Fibroblast of the conjunctiva (primary cell): Measurements from ENCODE around the gene ZNF582.

Source experiments
- DNase-seq: peaks from one replicate; pipeline ENCODE4 v3.0.0-alpha.2; 2010; ENCODE audit warnings: low read depth

The ZNF582 gene

GRCh38 chr19:56393119-56394012 lies at the start of gene ZNF582:
TSS of gene ZNF582 (minus strand) at chr19:56393534. CDS start at chr19:56391752, 1,782 bp downstream.
- DNase-seq, result peak; percentile 95

DNA sequence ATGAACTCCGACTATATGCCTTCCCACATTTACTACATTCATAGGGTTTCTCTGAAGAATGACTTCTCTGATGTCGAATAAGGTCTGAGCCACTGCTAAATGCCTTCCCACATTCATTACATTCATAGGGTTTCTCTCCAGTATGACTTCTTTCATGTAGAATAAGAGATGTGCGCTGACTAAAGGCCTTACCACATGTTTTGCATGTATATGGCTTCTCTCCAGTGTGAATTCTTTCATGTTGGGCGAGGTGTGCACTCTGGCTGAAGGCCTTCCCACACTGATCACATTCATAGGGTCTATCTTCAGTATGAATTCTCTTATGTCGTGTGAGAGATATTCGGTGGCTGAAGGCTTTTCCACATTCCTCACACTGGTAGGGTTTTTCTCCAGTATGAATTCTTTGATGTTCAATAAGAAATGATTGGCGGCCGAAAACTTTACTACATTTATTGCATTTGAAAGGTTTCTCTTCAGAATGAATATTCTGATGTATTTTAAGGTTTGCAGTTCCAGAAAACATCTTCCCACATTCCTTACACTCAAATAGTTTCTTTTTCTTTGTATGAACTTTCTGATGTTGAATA lies 48.0 kb upstream of the ZNF582 start:
- DNase-seq, result no peak

- DNase-seq, result no peak
These were observed 30.6 kb upstream of the ZNF582 start for GRCh38 chr19:56423985-56424353.

DNA sequence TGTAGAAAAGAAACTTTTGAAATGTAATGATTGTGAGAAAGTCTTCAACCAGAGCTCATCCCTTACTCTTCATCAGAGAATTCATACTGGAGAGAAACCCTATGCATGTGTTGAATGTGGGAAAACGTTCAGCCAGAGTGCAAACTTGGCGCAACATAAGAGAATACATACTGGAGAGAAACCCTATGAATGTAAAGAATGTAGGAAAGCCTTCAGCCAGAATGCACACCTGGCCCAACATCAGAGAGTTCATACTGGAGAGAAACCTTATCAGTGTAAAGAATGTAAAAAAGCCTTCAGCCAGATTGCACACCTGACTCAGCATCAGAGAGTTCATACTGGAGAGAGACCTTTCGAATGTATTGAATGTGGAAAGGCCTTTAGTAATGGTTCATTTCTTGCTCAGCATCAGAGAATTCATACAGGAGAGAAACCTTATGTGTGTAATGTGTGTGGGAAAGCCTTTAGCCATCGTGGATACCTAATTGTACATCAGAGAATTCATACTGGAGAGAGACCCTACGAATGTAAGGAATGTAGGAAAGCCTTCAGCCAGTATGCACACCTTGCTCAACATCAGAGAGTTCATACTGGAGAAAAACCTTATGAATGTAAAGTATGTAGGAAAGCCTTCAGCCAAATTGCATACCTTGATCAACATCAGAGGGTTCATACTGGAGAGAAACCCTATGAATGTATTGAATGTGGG lies 30.1 kb upstream of the ZNF582 start:
- no peak for DNase-seq

- DNase-seq, result no peak
These were observed 11.7 kb upstream of the ZNF582 start for GRCh38 chr19:56405062-56405461.

DNA sequence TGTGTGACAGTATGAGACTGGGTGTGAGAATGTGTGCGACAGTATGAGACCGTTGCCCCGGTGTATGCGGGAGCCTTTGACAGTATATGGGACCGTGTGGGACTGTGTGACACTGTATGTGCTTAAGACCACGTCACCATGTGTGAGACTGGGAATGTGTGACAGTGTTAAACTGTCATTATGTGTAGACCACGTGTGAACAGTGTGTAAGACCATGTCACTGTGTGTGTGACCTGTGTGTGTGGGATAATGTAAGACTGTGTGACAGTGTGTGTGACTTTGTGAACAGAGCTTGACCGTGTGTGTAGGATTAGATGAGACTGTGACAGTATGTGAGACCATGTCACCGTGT lies 11.3 kb upstream of the ZNF582 start:
- DNase-seq, result no peak

GRCh38 chr19:56403764-56404704 lies 10.7 kb upstream of the ZNF582 start, which contains the start of gene ZNF583:
TSS of gene ZNF583 (plus strand) at chr19:56404332. CDS start at chr19:56407115, 2,783 bp downstream.
- peak; percentile 97 for DNase-seq

DNA sequence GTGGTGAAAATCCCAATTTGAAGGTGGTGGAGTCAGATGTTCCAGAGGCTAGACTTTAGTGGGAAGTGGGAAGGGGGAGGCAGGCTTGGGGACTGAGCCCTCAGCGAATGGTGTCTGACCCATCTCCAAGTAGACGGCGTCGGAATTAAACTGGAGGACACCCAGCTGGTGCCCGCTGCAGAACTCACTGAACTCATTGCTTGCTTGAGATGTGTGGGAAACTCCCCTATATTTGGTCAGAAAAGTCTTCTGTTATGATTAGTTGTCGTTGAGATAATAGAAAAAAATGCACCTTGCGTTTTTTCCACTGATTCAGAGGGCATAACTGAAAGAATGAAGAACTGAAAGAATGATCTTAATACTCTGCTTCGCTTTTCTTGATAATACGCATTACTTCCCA lies 9.9 kb upstream of the ZNF582 start:
- no peak for DNase-seq

- DNase-seq, result no peak
These were observed 7.2 kb upstream of the ZNF582 start for GRCh38 chr19:56400485-56400884.

GRCh38 chr19:56398809-56399208 lies 5.5 kb upstream of the ZNF582 start:
- no peak for DNase-seq

DNA sequence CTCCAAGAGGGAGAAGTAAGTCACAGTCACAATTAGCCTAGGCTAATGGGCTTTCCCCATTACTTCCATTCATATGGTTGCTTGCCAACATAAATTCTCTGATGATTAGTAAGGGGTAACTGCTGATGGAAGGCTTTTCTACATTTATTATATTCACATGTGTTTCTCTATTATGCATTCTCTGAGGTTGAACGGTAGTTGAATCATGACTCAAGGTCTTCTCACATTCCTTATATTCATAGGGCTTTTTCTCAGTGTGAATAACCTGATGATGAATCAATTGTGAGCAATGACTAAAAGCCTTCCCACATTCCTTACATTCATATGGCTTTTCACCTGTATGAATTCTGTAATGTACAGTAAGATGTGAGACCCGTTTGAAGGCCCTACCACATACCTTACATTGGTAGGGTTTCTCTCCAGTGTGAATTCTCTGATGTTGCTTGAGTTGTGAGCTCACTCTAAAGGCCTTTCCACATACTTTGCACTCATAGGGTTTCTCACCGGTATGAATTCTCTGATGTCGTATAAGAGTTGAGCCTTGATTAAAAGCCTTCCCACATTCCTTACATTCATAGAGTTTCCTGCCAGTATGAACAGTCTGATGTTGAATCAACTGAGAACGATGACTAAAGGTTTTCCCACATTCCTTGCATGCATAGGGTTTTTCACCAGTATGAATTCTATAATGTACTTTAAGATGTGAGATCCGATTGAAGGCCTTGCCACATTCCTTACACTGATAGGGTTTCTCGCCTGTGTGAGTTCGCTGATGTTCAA lies 9.3 kb downstream of the ZNF582 start:
- DNase-seq, result no peak

DNA sequence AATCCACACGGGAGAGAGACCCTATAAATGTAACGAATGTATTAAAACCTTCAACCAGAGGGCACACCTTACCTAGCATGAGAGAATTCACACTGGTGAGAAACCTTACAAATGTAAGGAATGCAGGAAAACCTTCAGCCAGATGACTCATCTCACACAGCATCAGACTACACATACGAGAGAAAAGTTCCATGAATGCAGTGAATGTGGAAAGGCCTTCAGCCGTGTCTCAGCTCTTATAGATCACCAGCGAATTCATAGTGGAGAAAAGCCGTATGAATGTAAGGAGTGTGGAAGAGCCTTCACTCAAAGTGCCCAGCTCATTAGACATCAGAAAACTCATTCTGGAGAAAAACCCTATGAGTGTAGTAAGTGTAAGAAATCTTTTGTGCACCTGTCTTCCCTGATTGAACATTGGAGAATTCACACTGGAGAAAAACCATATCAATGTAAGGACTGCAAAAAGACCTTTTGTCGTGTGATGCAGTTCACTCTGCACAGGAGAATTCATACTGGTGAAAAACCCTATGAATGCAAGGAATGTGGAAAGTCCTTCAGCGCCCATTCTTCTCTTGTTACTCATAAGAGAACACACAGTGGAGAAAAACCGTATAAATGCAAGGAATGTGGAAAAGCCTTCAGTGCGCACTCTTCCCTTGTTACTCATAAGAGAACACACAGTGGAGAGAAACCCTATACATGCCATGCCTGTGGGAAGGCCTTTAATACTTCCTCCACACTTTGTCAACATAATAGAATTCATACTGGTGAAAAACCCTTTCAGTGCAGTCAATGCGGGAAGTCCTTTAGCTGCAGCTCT lies 16.0 kb downstream of the ZNF582 start:
- no peak for DNase-seq

DNA sequence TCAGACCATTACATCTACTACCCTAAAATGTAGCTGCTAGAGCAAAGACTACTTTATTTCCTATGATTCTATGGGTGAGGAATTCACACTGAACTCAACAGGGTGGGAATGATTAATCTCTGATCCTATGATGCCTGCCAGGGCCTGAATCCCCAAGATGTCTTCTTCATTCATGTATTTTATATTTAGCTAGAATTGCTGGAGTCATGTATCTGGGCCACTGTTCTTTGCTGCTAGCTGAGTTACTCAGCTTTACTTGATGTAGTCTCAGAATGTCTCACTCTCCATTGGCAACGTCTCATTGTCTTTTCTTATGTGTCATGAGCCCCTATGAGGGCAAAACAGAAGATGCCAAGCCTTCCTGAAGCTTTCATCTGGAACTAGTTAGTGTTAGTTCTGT lies 21.1 kb downstream of the ZNF582 start:
- DNase-seq, result no peak

DNA sequence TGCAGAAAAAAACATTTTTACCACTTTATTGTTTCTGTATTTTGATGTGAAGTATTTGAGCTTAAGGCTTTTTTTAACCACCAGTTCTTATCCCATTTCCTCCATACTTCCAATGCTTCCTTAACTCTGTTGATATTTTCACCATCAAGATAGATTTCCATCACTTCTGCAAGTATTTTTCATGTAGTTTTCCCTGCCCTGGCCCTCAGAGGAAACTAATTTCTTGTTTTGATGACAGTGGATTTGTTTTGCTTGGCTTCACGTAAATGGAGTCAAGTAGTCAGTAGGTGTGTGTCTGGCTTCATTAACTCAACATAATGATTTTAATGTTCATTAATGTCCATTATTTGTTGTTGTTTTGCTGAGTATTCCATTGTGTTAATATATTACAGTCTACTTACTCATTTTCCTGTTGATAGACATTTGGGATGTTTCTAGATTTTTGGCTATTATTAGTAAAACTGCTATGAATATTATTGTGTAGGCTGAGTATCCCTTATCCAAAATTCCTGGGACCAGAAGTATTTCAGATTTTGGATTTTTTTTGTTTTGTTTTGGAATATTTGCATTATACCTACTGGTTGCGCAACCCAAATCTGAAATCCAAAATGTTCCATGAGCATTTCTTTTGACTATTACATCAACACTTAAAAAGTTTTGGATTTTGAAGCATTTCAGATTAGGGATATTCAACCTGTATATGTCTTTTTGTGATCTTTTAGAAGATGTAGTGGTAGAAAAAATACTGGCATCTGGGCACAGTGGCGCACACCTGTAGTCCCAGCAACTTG lies 23.3 kb downstream of the ZNF582 start:
- no peak for DNase-seq

DNA sequence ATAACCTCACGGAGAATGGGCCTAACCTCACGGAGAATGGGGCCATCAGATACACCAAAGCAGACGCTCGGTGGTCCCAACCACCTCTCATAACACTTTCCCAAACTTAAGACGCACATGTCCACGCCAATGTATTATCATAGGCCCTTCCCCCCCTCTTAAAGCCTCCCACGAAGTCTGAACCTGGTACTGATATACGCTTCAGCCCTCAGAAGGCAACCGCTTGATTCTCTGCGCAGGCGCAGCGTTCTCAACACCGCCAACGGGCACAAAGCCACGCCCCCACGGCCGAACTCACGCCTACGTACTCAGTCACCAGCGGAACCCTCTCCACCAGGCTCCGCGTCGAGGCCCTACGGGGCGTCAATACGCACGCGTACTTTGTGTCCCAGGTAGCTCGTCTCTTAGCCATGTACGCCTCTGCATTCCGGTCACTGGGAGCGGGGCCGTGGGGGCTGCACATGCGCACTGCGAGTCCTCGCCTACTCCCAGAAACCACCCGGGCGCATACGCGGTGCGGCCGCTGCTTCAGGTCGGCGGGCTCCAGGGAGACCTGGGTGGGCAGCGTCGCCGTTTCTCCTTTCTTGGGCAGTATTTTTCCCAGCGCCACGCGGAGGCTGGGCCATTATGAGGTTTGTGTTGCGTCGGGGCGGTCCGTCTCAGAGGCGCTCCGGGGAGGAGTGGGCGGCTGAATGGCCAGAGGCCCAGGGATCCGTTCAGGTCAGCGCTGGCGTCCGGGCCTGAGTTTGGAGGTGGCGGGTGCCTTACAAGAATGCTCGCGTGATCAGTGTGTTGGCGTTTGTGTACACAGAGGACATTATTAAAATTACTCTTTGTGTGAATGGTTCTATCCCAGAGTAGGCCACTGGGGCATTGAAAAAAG lies 25.3 kb downstream of the ZNF582 start:
- peak; percentile 95 for DNase-seq

- DNase-seq, result no peak
These were observed 32.5 kb downstream of the ZNF582 start for GRCh38 chr19:56360841-56361240.

DNA sequence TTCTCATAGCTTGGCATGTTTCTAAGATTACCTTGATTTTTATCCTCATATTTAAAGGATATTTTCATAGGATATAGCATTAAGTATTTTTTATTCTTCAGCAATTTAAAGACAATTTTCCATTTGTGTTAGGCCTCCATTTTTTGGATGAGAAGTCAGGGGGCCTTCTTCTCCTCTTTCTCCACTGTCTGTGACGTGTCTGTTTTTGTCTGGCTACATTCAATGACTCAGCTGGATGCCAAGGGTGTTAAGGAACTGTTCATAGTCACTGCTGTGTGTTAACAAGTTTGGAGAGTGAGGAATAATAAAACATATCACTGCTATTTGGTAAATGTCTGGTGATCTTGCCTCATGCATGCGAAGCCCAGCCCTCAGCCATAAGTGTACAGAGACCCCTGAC lies 36.4 kb downstream of the ZNF582 start:
- DNase-seq, result no peak

DNA sequence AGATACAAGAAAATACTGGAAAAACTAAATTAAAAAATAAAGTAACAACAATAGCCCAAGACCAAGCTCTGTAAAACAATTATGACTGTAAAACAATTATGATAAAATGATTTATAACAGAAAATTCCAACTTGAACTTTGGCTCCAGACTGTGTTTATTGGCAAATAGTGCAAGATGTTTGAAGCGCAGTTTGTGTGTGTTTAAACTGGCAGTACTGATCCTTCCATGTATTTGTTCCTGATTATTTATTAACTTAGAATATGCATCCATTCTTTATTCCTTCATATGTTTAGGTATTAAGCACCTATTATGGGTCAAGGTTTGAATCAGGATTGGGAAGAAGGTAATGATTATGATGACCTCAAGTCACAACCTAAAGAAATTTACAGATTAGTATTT lies 37.8 kb downstream of the ZNF582 start:
- DNase-seq, result no peak
